Urothelium cell line (cell line): ENCODE data around the gene PDGFA.
A peak's percentile ranks its signal among the peaks of the same experiment; 100 is the strongest.

Experiments
- DNase-seq: peaks from one replicate; pipeline ENCODE4 v3.0.0; 2011; ENCODE audit warnings: low spot score, mixed read lengths
- FAIRE-seq: peaks from 2 replicates; lab custom pipeline; 2011; peaks lifted over from hg19 to GRCh38; lab: Jason Lieb, UNC

PDGFA gene

GRCh38 chr7:494259-494687 lies 25.4 kb downstream of the PDGFA start:
- FAIRE-seq (peak; percentile 98), DNase-seq (peak; percentile 78)

- no peak for DNase-seq
- no peak for FAIRE-seq
Observed at GRCh38 chr7:493661-494251, 25.9 kb downstream of the PDGFA start.

- FAIRE-seq = no peak
- DNase-seq = no peak
Observed at GRCh38 chr7:492714-493065, 27.0 kb downstream of the PDGFA start.

- no peak for DNase-seq
- FAIRE-seq = no peak
Observed at GRCh38 chr7:491958-492713, 27.5 kb downstream of the PDGFA start.

GRCh38 chr7:491292-491957 lies 28.2 kb downstream of the PDGFA start:
- FAIRE-seq (no peak), DNase-seq (no peak)

GRCh38 chr7:490461-491291 lies 29.0 kb downstream of the PDGFA start:
- DNase-seq = no peak
- FAIRE-seq = peak; percentile 79

GRCh38 chr7:489876-490275 lies 29.8 kb downstream of the PDGFA start:
- DNase-seq (no peak), FAIRE-seq (no peak)

GRCh38 chr7:486216-486743 lies 33.4 kb downstream of the PDGFA start:
- FAIRE-seq = peak; percentile 97
- DNase-seq = no peak

- DNase-seq = no peak
- FAIRE-seq = peak; percentile 87
Observed at GRCh38 chr7:485188-486081, 34.2 kb downstream of the PDGFA start.

- DNase-seq = no peak
- FAIRE-seq = peak; percentile 40
Observed at GRCh38 chr7:484356-485101, 35.1 kb downstream of the PDGFA start.

GRCh38 chr7:483656-484355 lies 35.8 kb downstream of the PDGFA start:
- DNase-seq (no peak), FAIRE-seq (no peak)

GRCh38 chr7:482521-483083 lies 37.0 kb downstream of the PDGFA start:
- FAIRE-seq (peak; percentile 98), DNase-seq (no peak)

- no peak for DNase-seq
- FAIRE-seq = no peak
Observed at GRCh38 chr7:481219-481930, 38.3 kb downstream of the PDGFA start.

- DNase-seq (no peak), FAIRE-seq (no peak)
Observed at GRCh38 chr7:480531-481218, 39.0 kb downstream of the PDGFA start.

- DNase-seq (no peak), FAIRE-seq (no peak)
Observed at GRCh38 chr7:479948-480499, 39.6 kb downstream of the PDGFA start.

- FAIRE-seq = peak; percentile 30
Observed at GRCh38 chr7:479115-479947, 40.3 kb downstream of the PDGFA start.

More at GRCh38 chr7:479115-479947, 40.3 kb downstream of the PDGFA start:
- no peak for DNase-seq
